GM18951 (cell line): ENCODE data around the gene CDH13.

Source experiments
- POLR2A ChIP-seq: IDR thresholded peaks from 4 replicates; pipeline ENCODE4 v1.6.1; 2011; ENCODE audit warnings: mild to moderate bottlenecking; ENCODE audit not compliant: insufficient read length, insufficient read depth; ENCODE audit errors: extremely low read depth
- in situ Hi-C: fragments of 300-500 bp; cut with MboI; formaldehyde crosslinking; loops from one replicate; pipeline ENCODE4 v1.12.0; 2022; ENCODE audit warnings: low sequenced_read_pairs, mixed read lengths, inconsistent platforms; ENCODE audit not compliant: unreplicated experiment

The CDH13 gene

GRCh38 chr16:82609140-82609539 lies 17.6 kb upstream of the CDH13 start:
- no peak for TF ChIP-seq POLR2A
- in situ Hi-C loops, result no loop called here

GRCh38 chr16:82612263-82612662 lies 14.5 kb upstream of the CDH13 start:
- in situ Hi-C loops, result no loop called here

GRCh38 chr16:82616356-82616755 lies 10.4 kb upstream of the CDH13 start:
- in situ Hi-C loops, result no loop called here
- no peak for TF ChIP-seq POLR2A

More at GRCh38 chr16:82612263-82612662, 14.5 kb upstream of the CDH13 start:
- no peak for TF ChIP-seq POLR2A

GRCh38 chr16:82621781-82622180 lies 5.0 kb upstream of the CDH13 start:
- TF ChIP-seq POLR2A, result no peak

GRCh38 chr16:82623241-82623640 lies 3.5 kb upstream of the CDH13 start:
- TF ChIP-seq POLR2A, result no peak
- in situ Hi-C loops, result no loop called here

More at GRCh38 chr16:82621781-82622180, 5.0 kb upstream of the CDH13 start:
- in situ Hi-C loops, result no loop called here

GRCh38 chr16:82625066-82625968 lies 1.5 kb upstream of the CDH13 start:
- TF ChIP-seq POLR2A, result no peak
- in situ Hi-C loops, result no loop called here

- in situ Hi-C loops, result no loop called here
- no peak for TF ChIP-seq POLR2A
Measured at GRCh38 chr16:82628088-82628423, 1.3 kb downstream of the CDH13 start.

- no peak for TF ChIP-seq POLR2A
- in situ Hi-C loops, result no loop called here
Measured at GRCh38 chr16:82628711-82629110, 1.9 kb downstream of the CDH13 start.

- in situ Hi-C loops, result no loop called here
- no peak for TF ChIP-seq POLR2A
Measured at GRCh38 chr16:82629441-82630027, 2.8 kb downstream of the CDH13 start.

GRCh38 chr16:82630219-82630618 lies 3.5 kb downstream of the CDH13 start:
- no peak for TF ChIP-seq POLR2A
- in situ Hi-C loops, result no loop called here

- in situ Hi-C loops, result no loop called here
- no peak for TF ChIP-seq POLR2A
Measured at GRCh38 chr16:82630688-82631087, 3.9 kb downstream of the CDH13 start.

GRCh38 chr16:82631701-82632685 lies 5.2 kb downstream of the CDH13 start:
- in situ Hi-C loops, result no loop called here
- TF ChIP-seq POLR2A, result no peak
